CD4-positive, alpha-beta memory T cell (primary cell): ENCODE measurements around the gene ITPKA. TPM values are rescaled to one million over a fixed set of nuclear protein-coding genes. Genes with fewer than 3 reads are reported as not detected.

Source experiments
- CTCF ChIA-PET: fragments of 350-600 bp; sonication (Branson Sonifier 250); formaldehyde crosslinking; loops from one replicate; lab custom pipeline; 2021; ENCODE audit warnings: inconsistent platforms; ENCODE audit not compliant: partially characterized antibody; lab: Charles Lee
- POLR2A ChIA-PET: fragments of 350-600 bp; sonication (Branson Sonifier 250); formaldehyde crosslinking; loops from one replicate; lab custom pipeline; 2021; ENCODE audit not compliant: partially characterized antibody; lab: Charles Lee
- DNase-seq, 5 donors: peaks; one replicate each; pipeline versions ENCODE4 v3.0.0 to v3.0.0-alpha.2; 2020 to 2022; ENCODE audit warnings: mixed read lengths in 1 of 5
- H3K27ac ChIP-seq: one replicate; pipeline ENCODE4 v1.7.0; 2013; ENCODE audit warnings: low read depth, low read length
- H3K27me3 ChIP-seq: 2 replicates; pipeline ENCODE4 v1.7.0; 2013; ENCODE audit warnings: mild to moderate bottlenecking, low read length, moderate library complexity; ENCODE audit not compliant: insufficient read depth
- H3K36me3 ChIP-seq: 2 replicates; pipeline ENCODE4 v1.7.0; 2013; ENCODE audit warnings: mild to moderate bottlenecking, low read length, moderate library complexity; ENCODE audit not compliant: insufficient read depth
- H3K4me1 ChIP-seq: 2 replicates; pipeline ENCODE4 v1.7.0; 2013; ENCODE audit warnings: mild to moderate bottlenecking, low read length, moderate library complexity; ENCODE audit not compliant: insufficient read depth
- H3K4me3 ChIP-seq, 2 donors: one replicate each; pipeline ENCODE4 v1.7.0; 2013; ENCODE audit warnings: low read length in 2 of 2, mild to moderate bottlenecking in 1 of 2
- H3K9me3 ChIP-seq, 2 donors: one replicate each; pipeline ENCODE4 v1.7.0; 2013; ENCODE audit warnings: low read length in 2 of 2, control low read depth in 1 of 2; ENCODE audit not compliant: control insufficient read depth in 1 of 2
- H3K27ac Mint-ChIP-seq, 7 donors: one replicate each; pipeline ENCODE4 v1.8.0; 2020 to 2021; ENCODE audit warnings: mixed read lengths in 7 of 7, mild to moderate bottlenecking in 6 of 7, inconsistent platforms in 3 of 7, moderate library complexity in 3 of 7
- H3K27me3 Mint-ChIP-seq, 2 donors: one replicate each; pipeline ENCODE4 v1.8.0; 2020 to 2021; ENCODE audit warnings: mixed read lengths in 2 of 2
- H3K36me3 Mint-ChIP-seq, 2 donors: one replicate each; pipeline ENCODE4 v1.8.0; 2020 to 2021; ENCODE audit warnings: mixed read lengths in 2 of 2, inconsistent platforms in 1 of 2, mild to moderate bottlenecking in 1 of 2
- H3K4me1 Mint-ChIP-seq, 4 donors: one replicate each; pipeline ENCODE4 v1.8.0; 2020 to 2021; ENCODE audit warnings: mixed read lengths in 4 of 4, mild to moderate bottlenecking in 1 of 4
- H3K4me3 Mint-ChIP-seq, 8 donors: one replicate each; pipeline ENCODE4 v1.8.0; 2020 to 2021; ENCODE audit warnings: mixed read lengths in 8 of 8, mild to moderate bottlenecking in 7 of 8, moderate library complexity in 6 of 8, inconsistent platforms in 3 of 8
- H3K9me3 Mint-ChIP-seq, 8 donors: one replicate each; pipeline ENCODE4 v1.8.0; 2020 to 2021; ENCODE audit warnings: mixed read lengths in 8 of 8, mild to moderate bottlenecking in 5 of 8, inconsistent platforms in 3 of 8, moderate library complexity in 1 of 8
- intact Hi-C: fragments of 100-400 bp; cut with micrococcal nuclease; formaldehyde crosslinking; loops from one replicate; pipeline ENCODE4 v1.15.1; 2023
- polyA plus RNA-seq, 2 donors: library from polyadenylated mRNA; unstranded; fragments of 300-500 nt; fragmentation: Illumina TruSeq; gene quantifications; one replicate each; pipeline ENCODE4 v1.2.3, GENCODE V29; 2021
- total RNA-seq, 2 experiments: library from RNA; stranded (reverse); gene quantifications; one replicate each; pipeline ENCODE4 v1.2.3, GENCODE V29; 2021

ITPKA gene
- total and polyA plus RNA-seq, 4 experiments from 2014 or later = 0.23 to 0.46 (median 0.36) TPM; not detected in 1

GRCh38 chr15:41536866-41537265, 43.2 kb downstream of the ITPKA start:
- no peaks in the 10 kb centered on the region for H3K27me3 Mint-ChIP-seq
- H3K27me3 ChIP-seq = no peaks in the 10 kb centered on the region
- no peaks in the 10 kb centered on the region for H3K9me3 ChIP-seq
- POLR2A ChIA-PET = no interaction called here
- H3K4me3 ChIP-seq = no peak overlapping the region
- H3K27ac Mint-ChIP-seq = peak overlapping the region in 1 of 7 donors; percentile 69
- intact Hi-C loops = no loop called here
- DNase-seq = no peak
- CTCF ChIA-PET = no interaction called here
- H3K27ac ChIP-seq = no peak overlapping the region
- peaks cover 5 to 20% (median 6%) of the 10 kb centered on the region in 4 donors for H3K4me1 Mint-ChIP-seq
- H3K4me1 ChIP-seq = no peaks in the 10 kb centered on the region
- H3K36me3 ChIP-seq = peaks cover 24% of the 10 kb centered on the region
- H3K9me3 Mint-ChIP-seq = no peaks in the 10 kb centered on the region
- no peak overlapping the region for H3K4me3 Mint-ChIP-seq
- peaks cover 21 to 31% of the 10 kb centered on the region in 2 donors for H3K36me3 Mint-ChIP-seq

GRCh38 chr15:41543521-41543870, 49.8 kb downstream of the ITPKA start:
- peak overlapping the region; percentile 88 to 98 (median 95) for H3K27ac Mint-ChIP-seq
- no peaks in the 10 kb centered on the region for H3K27me3 Mint-ChIP-seq
- Histone ChIP-seq H3K27me3 (no peaks in the 10 kb centered on the region), H3K27ac (peak overlapping the region; percentile 81), H3K4me1 (peaks cover 12% of the 10 kb centered on the region), H3K9me3 (no peaks in the 10 kb centered on the region), H3K4me3 (peak overlapping the region; percentile 58 to 86), H3K36me3 (no peaks in the 10 kb centered on the region)
- intact Hi-C loops = loop anchor here (5.0 kb wide), 1 partner anchor 41 kb away; no protein-coding TSS in a partner anchor
- peaks cover 0 to 1% of the 10 kb centered on the region in 2 donors for H3K36me3 Mint-ChIP-seq
- peak overlapping the region; percentile 94 to 97 (median 95) for H3K4me3 Mint-ChIP-seq
- POLR2A ChIA-PET = interaction anchor here (0.6 to 2.4 kb wide), 7 partner anchors 9 to 126 kb away, joined by 3 to 13 read pairs (median 4); partner anchors contain the start of genes MGA and RTF1
- DNase-seq = no peak
- CTCF ChIA-PET = interaction anchor here (1.3 to 4.0 kb wide), 2 partner anchors 14 to 268 kb away, joined by 7 to 32 read pairs; no protein-coding TSS in a partner anchor
- H3K9me3 Mint-ChIP-seq = no peaks in the 10 kb centered on the region
- peaks cover 10 to 27% (median 19%) of the 10 kb centered on the region in 4 donors for H3K4me1 Mint-ChIP-seq

GRCh38 chr15:41544650-41545015, 51.0 kb downstream of the ITPKA start:
- ChIA-PET CTCF (interaction anchor here (0.9 to 4.0 kb wide), 3 partner anchors 13 to 267 kb away, joined by 4 to 32 read pairs (median 7); no protein-coding TSS in a partner anchor), POLR2A (interaction anchor here (0.6 to 2.4 kb wide), 12 partner anchors 10 to 1360 kb away, joined by 3 to 13 read pairs (median 4); partner anchors contain the start of genes ITPKA, MAPKBP1 and MGA)
- Mint-ChIP-seq H3K27ac (peak overlapping the region; percentile 88 to 98 (median 95)), H3K4me1 (peaks cover 10 to 27% (median 17%) of the 10 kb centered on the region in 4 donors), H3K9me3 (no peaks in the 10 kb centered on the region), H3K36me3 (peaks cover 0 to 1% of the 10 kb centered on the region in 2 donors), H3K4me3 (peak overlapping the region; percentile 94 to 97 (median 95)), H3K27me3 (no peaks in the 10 kb centered on the region)
- Histone ChIP-seq H3K27ac (no peak overlapping the region), H3K27me3 (no peaks in the 10 kb centered on the region), H3K4me1 (peaks cover 12% of the 10 kb centered on the region), H3K9me3 (no peaks in the 10 kb centered on the region), H3K36me3 (no peaks in the 10 kb centered on the region), H3K4me3 (peak overlapping the region in 1 of 2 donors; percentile 86)
- intact Hi-C loops = loop anchor here (1.0 to 5.0 kb wide), 4 partner anchors 13 to 128 kb away; partner anchors contain the start of genes MGA and RTF1
- DNase-seq = peak in 2 of 5 donors; percentile 7 to 17

GRCh38 chr15:41545218-41545617, 51.5 kb downstream of the ITPKA start:
- CTCF ChIA-PET = interaction anchor here (4.0 kb wide), 1 partner anchor 12 kb away, joined by 32 read pairs; no protein-coding TSS in a partner anchor
- POLR2A ChIA-PET = interaction anchor here (0.8 to 2.4 kb wide), 3 partner anchors 12 to 115 kb away, joined by 4 to 11 read pairs (median 6); partner anchors contain the start of gene MGA

GRCh38 chr15:41546851-41547786, 53.4 kb downstream of the ITPKA start:
- ChIA-PET CTCF (interaction anchor here (4.0 kb wide), 1 partner anchor 10 kb away, joined by 32 read pairs; no protein-coding TSS in a partner anchor), POLR2A (no interaction called here)
- intact Hi-C loops = no loop called here
- Mint-ChIP-seq H3K36me3 (peaks cover 0 to 1% of the 10 kb centered on the region in 2 donors), H3K4me3 (no peak overlapping the region), H3K27me3 (no peaks in the 10 kb centered on the region), H3K4me1 (peaks cover 9 to 25% (median 17%) of the 10 kb centered on the region in 4 donors), H3K9me3 (no peaks in the 10 kb centered on the region), H3K27ac (no peak overlapping the region)
- H3K27ac ChIP-seq = no peak overlapping the region
- no peaks in the 10 kb centered on the region for H3K27me3 ChIP-seq
- H3K36me3 ChIP-seq = no peaks in the 10 kb centered on the region
- no peak for DNase-seq
- H3K4me1 ChIP-seq = peaks cover 12% of the 10 kb centered on the region
- H3K4me3 ChIP-seq = no peak overlapping the region
- no peaks in the 10 kb centered on the region for H3K9me3 ChIP-seq

More at GRCh38 chr15:41545218-41545617, 51.5 kb downstream of the ITPKA start:
- Histone ChIP-seq H3K4me1 (peaks cover 12% of the 10 kb centered on the region), H3K9me3 (no peaks in the 10 kb centered on the region), H3K4me3 (no peak overlapping the region), H3K27ac (no peak overlapping the region), H3K27me3 (no peaks in the 10 kb centered on the region), H3K36me3 (no peaks in the 10 kb centered on the region)
- Mint-ChIP-seq H3K9me3 (no peaks in the 10 kb centered on the region), H3K4me1 (peaks cover 10 to 27% (median 17%) of the 10 kb centered on the region in 4 donors), H3K36me3 (peaks cover 0 to 1% of the 10 kb centered on the region in 2 donors), H3K4me3 (peak overlapping the region; percentile 55 to 97 (median 95)), H3K27ac (peak overlapping the region; percentile 54 to 97 (median 88)), H3K27me3 (no peaks in the 10 kb centered on the region)
- no peak for DNase-seq
- intact Hi-C loops = loop anchor here (2.0 kb wide), 1 partner anchor 128 kb away; the partner anchor contains the start of gene RTF1

GRCh38 chr15:41550066-41550775, 56.5 kb downstream of the ITPKA start:
- Histone ChIP-seq H3K36me3 (no peaks in the 10 kb centered on the region), H3K27ac (no peak overlapping the region), H3K27me3 (no peaks in the 10 kb centered on the region), H3K9me3 (no peaks in the 10 kb centered on the region), H3K4me1 (no peaks in the 10 kb centered on the region), H3K4me3 (no peak overlapping the region)
- H3K27ac Mint-ChIP-seq = no peak overlapping the region
- no peaks in the 10 kb centered on the region for H3K27me3 Mint-ChIP-seq
- no peak for DNase-seq
- H3K4me3 Mint-ChIP-seq = peak overlapping the region in 1 of 8 donors; percentile 41
- H3K9me3 Mint-ChIP-seq = peaks cover 0 to 2% (median 0%) of the 10 kb centered on the region in 8 donors
- peaks cover 0 to 11% (median 8%) of the 10 kb centered on the region in 4 donors for H3K4me1 Mint-ChIP-seq
- H3K36me3 Mint-ChIP-seq = no peaks in the 10 kb centered on the region
- POLR2A ChIA-PET = no interaction called here
- intact Hi-C loops = loop anchor here (10.0 kb wide), 1 partner anchor 145 kb away; no protein-coding TSS in a partner anchor
- CTCF ChIA-PET = interaction anchor here (2.4 kb wide), 1 partner anchor 8 kb away, joined by 9 read pairs; no protein-coding TSS in a partner anchor
